ENCODE results near the gene CEP63. TPM values are rescaled to one million over a fixed set of nuclear protein-coding genes. Genes with fewer than 3 reads are reported as not detected.

Gene CEP63
- total and polyA plus RNA-seq, 2 experiments from 2014 or later, result 15.1 to 53.9 TPM

GRCh38 chr3:134441821-134442220 lies 44.0 kb upstream of the CEP63 start:
- Histone ChIP-seq H3K79me2 (replicated peaks; ENCODE audit: insufficient read depth) (no peaks in the 10 kb centered on the region), H3K9me2 (ENCODE audit: insufficient read depth) (no peaks in the 10 kb centered on the region), H3K4me3 (no peak overlapping the region), H3K27ac (ENCODE audit: low read depth) (no peak overlapping the region), H4K20me1 (replicated peaks; ENCODE audit: insufficient read depth) (no peaks in the 10 kb centered on the region), H2AFZ (no peak overlapping the region), H3K36me3 (ENCODE audit: insufficient read depth) (no peaks in the 10 kb centered on the region; the same call in 1 of the 2 replicates), H3K4me2 (no peak overlapping the region), H3K4me1 (ENCODE audit: insufficient read depth) (no peaks in the 10 kb centered on the region), H3F3A (replicated peaks; ENCODE audit: low read depth) (no peaks in the 10 kb centered on the region), H3K27me3 (ENCODE audit: insufficient read depth) (no peaks in the 10 kb centered on the region)
- ATAC-seq (no peak), DNase-seq (ENCODE audit: low spot score) (no peak)
- no peak for TF ChIP-seq CREB1 (CRISPR knock-in tag; IDR thresholded peaks at IDR 0.05; ENCODE audit: low read depth)
- no peak for TF ChIP-seq NANOG (IDR thresholded peaks at IDR 0.05; ENCODE audit: borderline replicate concordance)
- TF ChIP-seq CTCF (conservative IDR thresholded peaks at IDR 0.05; ENCODE audit: low read depth in 2 of 2), result no peak
- TF ChIP-seq ETS1 (IDR thresholded peaks at IDR 0.05), result no peak
- Mint-ChIP-seq H3K4me3 (no peak overlapping the region), H3K27ac (no peak overlapping the region), H3K36me3 (ENCODE audit: low read depth) (no peaks in the 10 kb centered on the region), H3K9me3 (peaks cover 6% of the 10 kb centered on the region; the same call in 2 of the 3 replicates), H3K27me3 (ENCODE audit: insufficient read depth, low read depth, poor library complexity) (peaks cover 1% of the 10 kb centered on the region), H3K4me1 (no peaks in the 10 kb centered on the region; the same call in 2 of the 3 replicates)

GRCh38 chr3:134445095-134445494 lies 40.8 kb upstream of the CEP63 start:
- ATAC-seq, result no peak
- H3K4me1 Mint-ChIP-seq, result peaks cover 12% of the 10 kb centered on the region
- H3K36me3 Mint-ChIP-seq (ENCODE audit: low read depth), result no peaks in the 10 kb centered on the region
- Histone ChIP-seq H3K4me1 (ENCODE audit: insufficient read depth) (no peaks in the 10 kb centered on the region), H3K9me2 (ENCODE audit: insufficient read depth) (no peaks in the 10 kb centered on the region), H3K27me3 (ENCODE audit: insufficient read depth) (no peaks in the 10 kb centered on the region), H3K36me3 (ENCODE audit: insufficient read depth) (no peaks in the 10 kb centered on the region; the same call in 1 of the 2 replicates), H3K4me3 (no peak overlapping the region), H4K20me1 (replicated peaks; ENCODE audit: insufficient read depth) (no peaks in the 10 kb centered on the region), H3K4me2 (no peak overlapping the region), H3K27ac (ENCODE audit: low read depth) (no peak overlapping the region), H3F3A (replicated peaks; ENCODE audit: low read depth) (no peaks in the 10 kb centered on the region), H3K79me2 (replicated peaks; ENCODE audit: insufficient read depth) (no peaks in the 10 kb centered on the region), H2AFZ (no peak overlapping the region)
- no peak overlapping the region for H3K4me3 Mint-ChIP-seq
- no peak for DNase-seq (ENCODE audit: low spot score)
- H3K27me3 Mint-ChIP-seq (ENCODE audit: insufficient read depth, low read depth, poor library complexity), result peaks cover 6% of the 10 kb centered on the region
- no peak overlapping the region for H3K27ac Mint-ChIP-seq
- H3K9me3 Mint-ChIP-seq, result peaks cover 6% of the 10 kb centered on the region; the same call in 2 of the 3 replicates
- TF ChIP-seq EZH2phosphoT487 (IDR thresholded peaks at IDR 0.05; ENCODE audit: unreplicated experiment), result no peak
- no peak for TF ChIP-seq STAT1 (IDR thresholded peaks at IDR 0.05; ENCODE audit: unreplicated experiment)
- no peak for TF ChIP-seq ZNF462 (CRISPR knock-in tag; IDR thresholded peaks at IDR 0.05)
- TF ChIP-seq ETS1 (IDR thresholded peaks at IDR 0.05), result no peak
- TF ChIP-seq ZNF114 (CRISPR knock-in tag; IDR thresholded peaks at IDR 0.05), result no peak
